GM12801 (cell line): ENCODE results near the gene NNMT.

Experiments
- CTCF ChIP-seq: IDR thresholded peaks from one replicate; pipeline ENCODE4 v1.5.1; 2011; ENCODE audit warnings: control low read depth; ENCODE audit not compliant: insufficient read length; ENCODE audit errors: extremely low read depth

NNMT gene

GRCh38 chr11:114322934-114323333 lies 26.7 kb downstream of the NNMT start:
- TF ChIP-seq CTCF = no peak

GRCh38 chr11:114326151-114326550 lies 30.0 kb downstream of the NNMT start:
- TF ChIP-seq CTCF = no peak

GRCh38 chr11:114326776-114327175 lies 30.6 kb downstream of the NNMT start:
- TF ChIP-seq CTCF = no peak

GRCh38 chr11:114330373-114330772 lies 34.2 kb downstream of the NNMT start:
- TF ChIP-seq CTCF = no peak

GRCh38 chr11:114340311-114341131 lies 44.3 kb downstream of the NNMT start:
- TF ChIP-seq CTCF = no peak

- no peak for TF ChIP-seq CTCF
Observed at GRCh38 chr11:114342476-114342875, 46.3 kb downstream of the NNMT start.

GRCh38 chr11:114343020-114343419 lies 46.8 kb downstream of the NNMT start:
- no peak for TF ChIP-seq CTCF
